D341Med (cell line): ENCODE data around the gene ELP6.
A peak's percentile ranks its signal among the peaks of the same experiment; 100 is the strongest.

Experiments
- DNase-seq: peaks from one replicate; pipeline ENCODE4 v3.0.0; 2012; ENCODE audit warnings: low spot score

ELP6 gene

GRCh38 chr3:47513125-47513929 is at the start of gene ELP6:
Gene ELP6, minus strand, starts transcription at chr3:47513712. Its CDS starts 122 bp downstream, at chr3:47513590.
- DNase-seq: peak; percentile 98

DNA sequence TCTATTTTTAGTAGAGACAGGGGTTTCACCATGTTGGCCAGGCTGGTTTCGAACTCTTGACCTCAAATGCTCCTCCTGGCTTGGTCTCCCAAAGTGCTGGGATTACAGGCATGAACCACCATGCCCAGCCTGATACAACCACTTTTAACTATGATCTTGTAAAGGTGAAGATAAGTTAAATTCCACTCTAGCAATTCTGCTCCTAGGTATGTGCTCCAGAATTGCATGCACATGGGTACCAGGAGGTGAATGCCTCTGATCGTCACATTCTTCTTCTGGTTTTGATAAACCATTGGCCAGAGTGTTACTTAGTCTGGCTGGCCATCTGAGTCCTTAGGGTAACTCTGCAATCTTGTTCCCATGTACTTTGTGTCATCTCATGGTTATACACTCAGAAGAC is 42.8 kb upstream of the ELP6 start:
- no peak for DNase-seq

- no peak for DNase-seq
These were observed 40.8 kb upstream of the ELP6 start for GRCh38 chr3:47554335-47554734.

DNA sequence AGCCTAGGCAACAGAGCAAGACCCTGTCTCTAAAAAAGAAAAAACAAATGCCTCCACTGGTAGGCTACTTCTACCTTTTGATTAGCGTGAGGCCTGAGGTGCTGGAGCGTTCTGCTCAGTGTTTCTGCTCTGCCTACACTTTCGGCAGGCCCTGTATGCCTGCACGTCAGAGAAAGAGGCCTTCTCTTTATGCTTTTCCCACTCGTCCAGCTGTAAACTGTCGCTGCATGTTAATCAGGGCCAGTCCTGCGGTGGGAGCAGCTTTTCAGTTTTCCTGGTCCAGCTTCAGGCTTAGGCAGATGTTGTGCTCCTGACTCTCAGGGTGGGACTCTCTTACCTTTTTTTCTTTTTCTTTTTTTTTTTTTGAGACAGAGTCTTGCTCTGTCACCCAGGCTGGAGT is 39.9 kb upstream of the ELP6 start:
- no peak for DNase-seq

GRCh38 chr3:47542471-47543173 is 29.1 kb upstream of the ELP6 start:
- DNase-seq: no peak

DNA sequence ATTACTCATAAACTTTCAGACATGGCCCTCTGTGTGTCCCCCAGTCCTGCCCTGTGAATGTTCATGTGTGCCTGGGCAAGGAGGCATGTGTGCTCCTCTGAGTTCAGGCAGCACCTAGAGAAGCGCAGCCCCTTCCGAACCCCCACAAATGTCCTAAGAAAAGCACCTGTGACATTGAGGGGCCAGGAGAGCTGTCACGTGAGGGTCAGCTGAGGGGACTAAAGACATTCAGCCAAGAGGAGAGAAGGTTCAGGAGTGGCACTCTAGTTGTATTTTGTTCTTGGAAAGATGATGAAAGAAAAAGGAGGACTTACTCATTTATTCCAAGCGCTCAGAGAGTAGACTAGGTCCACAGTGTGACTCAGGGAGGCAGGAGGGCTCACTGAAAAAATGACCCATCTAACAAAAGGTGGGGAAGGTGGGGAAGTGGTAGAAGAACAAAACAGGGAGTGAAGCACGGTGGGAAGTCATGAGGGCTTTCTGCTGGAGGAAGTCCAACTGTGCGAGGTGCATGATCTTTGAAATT is 28.1 kb upstream of the ELP6 start:
- no peak for DNase-seq

GRCh38 chr3:47540281-47540680 is 26.8 kb upstream of the ELP6 start:
- DNase-seq: no peak

- peak; percentile 60 for DNase-seq
These were observed 23.5 kb upstream of the ELP6 start for GRCh38 chr3:47536967-47537366.

DNA sequence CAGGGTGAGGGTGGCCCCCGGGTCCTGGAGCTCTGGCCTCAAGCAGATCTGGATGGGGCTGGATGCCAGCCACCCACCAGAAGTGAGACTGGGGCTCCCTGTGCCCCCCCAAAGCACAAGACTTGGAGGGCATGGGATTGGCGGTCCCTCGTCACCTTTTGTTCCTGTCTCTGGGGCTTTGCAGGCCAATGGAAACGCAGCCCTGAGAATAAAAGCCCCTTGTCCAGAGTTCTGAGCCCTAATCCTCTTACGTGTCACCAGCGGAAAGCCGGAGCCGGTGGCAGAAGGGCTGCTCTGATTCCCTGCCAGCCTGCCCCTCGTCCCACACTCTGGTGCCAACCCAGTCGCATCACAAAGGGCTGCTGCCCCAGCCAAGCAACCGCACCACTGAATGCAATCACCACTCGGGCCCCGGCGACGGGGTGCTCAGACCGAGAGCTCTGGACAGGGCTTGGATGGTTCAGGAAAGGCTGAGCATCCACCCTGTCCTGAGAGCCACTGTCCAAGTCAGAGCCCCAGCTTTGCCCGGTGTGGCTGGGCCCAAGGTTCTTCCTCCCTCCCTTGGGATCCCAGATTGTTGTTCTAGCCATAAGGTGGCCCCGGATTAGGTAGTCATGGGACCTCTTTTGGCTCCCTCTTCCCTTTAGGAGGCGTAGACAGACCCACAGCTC is 22.8 kb upstream of the ELP6 start:
- peak; percentile 91 for DNase-seq

- no peak for DNase-seq
These were observed 20.5 kb upstream of the ELP6 start for GRCh38 chr3:47533996-47534454.

DNA sequence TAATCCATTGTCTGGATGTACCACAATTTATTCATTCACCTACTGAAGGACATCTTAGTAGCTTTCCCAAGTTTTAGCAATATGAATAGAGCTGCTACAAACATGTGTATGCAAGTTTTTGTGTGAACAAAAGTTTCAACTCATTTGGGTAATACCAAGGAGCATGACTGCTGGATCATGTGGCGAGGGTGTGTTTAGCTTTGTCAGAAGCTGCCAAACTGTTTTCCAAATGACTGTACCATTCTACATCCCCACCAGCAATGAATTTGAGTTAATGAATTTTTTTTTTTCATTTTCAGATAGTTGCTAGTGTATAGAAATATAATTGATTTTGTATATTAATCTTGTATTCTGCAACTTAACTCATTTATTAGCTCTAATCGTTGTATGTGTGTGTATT is 20.0 kb upstream of the ELP6 start:
- no peak for DNase-seq

DNA sequence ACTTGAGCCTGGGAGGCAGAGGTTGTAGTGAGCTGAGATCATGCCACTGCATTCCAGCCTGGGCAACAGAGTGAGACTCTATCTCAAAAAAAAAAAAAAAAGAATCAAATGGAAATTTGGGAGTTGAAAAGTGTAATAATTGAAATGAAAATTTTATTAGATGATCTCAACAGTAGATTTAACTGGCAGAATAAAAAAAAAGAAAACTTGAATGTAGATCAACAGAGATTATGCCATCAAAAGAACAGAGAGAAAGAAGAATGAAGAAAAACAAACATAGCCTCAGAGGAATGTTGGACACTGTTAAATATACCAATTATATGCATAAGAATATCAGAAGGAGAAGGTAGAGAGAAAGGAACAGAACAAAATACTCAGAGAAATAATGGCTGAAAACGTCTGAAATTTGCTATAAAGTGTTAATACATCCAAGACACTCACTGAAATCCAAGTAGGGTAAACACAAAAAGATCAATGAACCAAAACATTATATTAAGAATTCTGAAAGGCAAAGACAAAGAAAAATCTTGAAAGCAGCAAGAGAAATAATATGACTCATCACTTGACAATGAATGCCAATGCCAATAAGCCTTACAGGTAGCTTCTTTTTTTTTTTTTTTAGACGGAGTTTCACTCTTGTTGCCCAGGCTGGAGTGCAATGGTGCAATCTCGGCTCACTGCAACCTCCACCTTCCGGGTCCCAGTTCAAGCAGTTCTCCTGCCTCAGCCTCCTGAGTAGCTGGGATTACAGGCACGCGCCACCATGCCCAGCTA is 14.6 kb upstream of the ELP6 start:
- no peak for DNase-seq

DNA sequence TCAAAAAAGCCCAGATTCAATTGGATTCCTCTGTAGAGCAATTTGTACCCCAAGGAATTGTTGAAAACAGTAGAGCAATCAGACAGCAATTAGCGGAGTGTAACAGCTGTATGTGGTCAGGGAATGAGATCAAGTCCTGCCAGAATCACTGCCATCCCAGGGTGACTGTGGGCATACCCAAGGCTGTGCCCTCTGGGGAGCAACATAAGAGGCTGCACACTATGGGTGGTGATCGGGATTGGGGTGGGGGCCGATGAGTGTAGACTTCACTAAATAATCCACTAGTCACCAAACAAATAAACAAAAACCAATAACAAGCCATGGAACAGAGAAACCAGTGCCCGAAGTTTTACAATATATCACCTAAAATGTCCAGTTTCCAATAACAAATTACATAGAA is 12.1 kb upstream of the ELP6 start:
- no peak for DNase-seq

- DNase-seq: no peak
These were observed 10.0 kb upstream of the ELP6 start for GRCh38 chr3:47523310-47524073.

- peak; percentile 85 for DNase-seq
These were observed 8.8 kb upstream of the ELP6 start for GRCh38 chr3:47522082-47522987.

DNA sequence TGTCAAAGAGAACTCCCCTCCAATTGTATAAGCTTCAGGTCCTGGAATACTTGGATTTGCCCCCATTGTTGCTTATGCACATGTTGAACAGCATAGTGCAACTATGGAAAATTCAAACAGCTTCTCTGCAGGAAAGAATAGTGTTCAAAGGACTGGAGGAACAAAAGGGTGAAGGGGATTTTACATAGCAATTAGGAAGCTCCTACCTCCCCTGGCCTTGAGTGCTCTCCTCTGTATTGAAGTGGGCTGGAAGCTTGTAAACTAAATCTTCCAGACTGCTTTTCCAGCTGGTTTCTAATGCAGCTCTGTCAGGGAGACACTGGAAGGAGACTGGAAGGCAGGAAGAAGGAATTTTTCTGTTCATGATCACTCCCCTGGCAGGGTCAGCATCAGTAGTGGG is 7.2 kb upstream of the ELP6 start:
- no peak for DNase-seq

- no peak for DNase-seq
These were observed 4.4 kb upstream of the ELP6 start for GRCh38 chr3:47517937-47518336.

DNA sequence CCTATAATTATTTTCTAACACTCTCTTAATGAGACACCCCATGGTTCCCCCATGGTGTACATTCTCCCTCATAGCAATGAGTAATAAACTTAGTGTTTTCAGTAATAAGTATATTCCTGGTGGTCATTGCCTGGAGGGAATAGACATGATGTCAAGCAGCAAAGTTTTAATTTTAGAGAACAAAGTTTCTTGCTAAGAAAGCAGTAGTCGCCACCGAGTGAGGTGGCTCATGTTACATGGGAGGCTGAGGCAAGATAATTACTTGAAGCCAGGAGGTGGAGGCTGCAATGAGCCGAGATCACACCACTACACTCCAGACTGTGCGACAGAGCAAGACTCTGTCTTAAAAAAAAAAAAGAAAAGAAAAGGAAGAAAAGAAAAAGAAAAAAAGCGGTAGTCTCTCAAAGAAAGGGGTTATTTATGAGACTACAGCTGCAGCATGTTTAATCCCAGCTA is 2.4 kb upstream of the ELP6 start:
- DNase-seq: peak; percentile 37

- DNase-seq: no peak
These were observed 1.6 kb upstream of the ELP6 start for GRCh38 chr3:47515100-47515499.
